ENCODE results near the gene CORO7.

Gene CORO7

DNA sequence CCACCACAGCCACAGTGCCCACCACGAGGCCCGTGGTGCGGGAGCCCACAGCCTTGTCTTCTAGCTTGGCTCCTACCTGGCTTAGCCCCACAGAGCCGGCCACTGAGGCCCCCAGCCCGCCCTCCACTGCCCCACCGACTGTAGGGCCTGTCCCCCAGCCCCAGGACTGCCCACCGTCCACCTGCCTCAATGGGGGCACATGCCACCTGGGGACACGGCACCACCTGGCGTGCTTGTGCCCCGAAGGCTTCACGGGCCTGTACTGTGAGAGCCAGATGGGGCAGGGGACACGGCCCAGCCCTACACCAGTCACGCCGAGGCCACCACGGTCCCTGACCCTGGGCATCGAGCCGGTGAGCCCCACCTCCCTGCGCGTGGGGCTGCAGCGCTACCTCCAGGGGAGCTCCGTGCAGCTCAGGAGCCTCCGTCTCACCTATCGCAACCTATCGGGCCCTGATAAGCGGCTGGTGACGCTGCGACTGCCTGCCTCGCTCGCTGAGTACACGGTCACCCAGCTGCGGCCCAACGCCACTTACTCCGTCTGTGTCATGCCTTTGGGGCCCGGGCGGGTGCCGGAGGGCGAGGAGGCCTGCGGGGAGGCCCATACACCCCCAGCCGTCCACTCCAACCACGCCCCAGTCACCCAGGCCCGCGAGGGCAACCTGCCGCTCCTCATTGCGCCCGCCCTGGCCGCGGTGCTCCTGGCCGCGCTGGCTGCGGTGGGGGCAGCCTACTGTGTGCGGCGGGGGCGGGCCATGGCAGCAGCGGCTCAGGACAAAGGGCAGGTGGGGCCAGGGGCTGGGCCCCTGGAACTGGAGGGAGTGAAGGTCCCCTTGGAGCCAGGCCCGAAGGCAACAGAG lies 34.2 kb downstream of the CORO7 start:
- no peak for DNase-seq

DNA sequence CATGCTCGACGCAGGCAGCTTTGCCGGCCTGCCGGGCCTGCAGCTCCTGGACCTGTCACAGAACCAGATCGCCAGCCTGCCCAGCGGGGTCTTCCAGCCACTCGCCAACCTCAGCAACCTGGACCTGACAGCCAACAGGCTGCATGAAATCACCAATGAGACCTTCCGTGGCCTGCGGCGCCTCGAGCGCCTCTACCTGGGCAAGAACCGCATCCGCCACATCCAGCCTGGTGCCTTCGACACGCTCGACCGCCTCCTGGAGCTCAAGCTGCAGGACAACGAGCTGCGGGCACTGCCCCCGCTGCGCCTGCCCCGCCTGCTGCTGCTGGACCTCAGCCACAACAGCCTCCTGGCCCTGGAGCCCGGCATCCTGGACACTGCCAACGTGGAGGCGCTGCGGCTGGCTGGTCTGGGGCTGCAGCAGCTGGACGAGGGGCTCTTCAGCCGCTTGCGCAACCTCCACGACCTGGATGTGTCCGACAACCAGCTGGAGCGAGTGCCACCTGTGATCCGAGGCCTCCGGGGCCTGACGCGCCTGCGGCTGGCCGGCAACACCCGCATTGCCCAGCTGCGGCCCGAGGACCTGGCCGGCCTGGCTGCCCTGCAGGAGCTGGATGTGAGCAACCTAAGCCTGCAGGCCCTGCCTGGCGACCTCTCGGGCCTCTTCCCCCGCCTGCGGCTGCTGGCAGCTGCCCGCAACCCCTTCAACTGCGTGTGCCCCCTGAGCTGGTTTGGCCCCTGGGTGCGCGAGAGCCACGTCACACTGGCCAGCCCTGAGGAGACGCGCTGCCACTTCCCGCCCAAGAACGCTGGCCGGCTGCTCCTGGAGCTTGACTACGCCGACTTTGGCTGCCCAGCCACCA lies 35.1 kb downstream of the CORO7 start:
- no peak for DNase-seq

DNA sequence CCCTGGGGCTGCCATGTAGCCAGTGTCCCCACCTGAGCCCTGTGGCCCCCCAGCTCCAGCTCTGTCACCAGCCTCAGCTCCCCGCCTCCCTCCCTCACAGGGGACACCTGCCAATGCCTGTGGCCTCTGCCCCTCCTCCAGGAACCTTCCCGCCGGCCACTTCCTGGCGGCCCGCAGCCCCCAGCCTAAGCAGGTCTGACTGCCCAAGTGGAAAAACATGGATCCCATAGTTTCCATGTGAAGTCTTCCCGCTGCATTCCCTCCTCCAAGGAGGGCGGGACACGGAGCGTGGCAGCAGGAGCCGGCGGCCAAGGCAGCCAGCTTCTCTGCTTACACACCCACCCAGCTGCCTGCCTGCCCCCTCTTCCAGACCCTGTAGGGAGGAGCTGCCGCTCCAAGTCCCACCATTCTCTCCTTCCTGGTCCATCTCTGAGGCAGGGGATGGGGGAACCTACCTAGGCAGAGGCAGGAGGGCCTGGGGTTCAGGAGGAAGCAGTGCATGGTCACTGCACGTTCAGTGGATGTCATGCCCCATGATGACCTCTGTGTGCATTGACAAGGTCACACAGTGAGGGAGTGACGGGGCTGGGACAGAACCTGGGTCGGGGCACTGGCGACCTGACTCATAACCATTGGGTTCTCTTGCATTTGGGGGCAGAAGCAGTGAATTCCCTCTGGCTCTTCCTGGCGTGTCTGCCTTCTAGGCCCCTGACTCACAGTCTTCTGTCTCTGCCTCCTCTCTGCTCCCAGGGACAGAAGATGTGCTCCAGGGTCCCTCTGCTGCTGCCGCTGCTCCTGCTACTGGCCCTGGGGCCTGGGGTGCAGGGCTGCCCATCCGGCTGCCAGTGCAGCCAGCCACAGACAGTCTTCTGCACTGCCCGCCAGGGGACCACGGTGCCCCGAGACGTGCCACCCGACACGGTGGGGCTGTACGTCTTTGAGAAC lies 36.0 kb downstream of the CORO7 start:
- DNase-seq: no peak

DNA sequence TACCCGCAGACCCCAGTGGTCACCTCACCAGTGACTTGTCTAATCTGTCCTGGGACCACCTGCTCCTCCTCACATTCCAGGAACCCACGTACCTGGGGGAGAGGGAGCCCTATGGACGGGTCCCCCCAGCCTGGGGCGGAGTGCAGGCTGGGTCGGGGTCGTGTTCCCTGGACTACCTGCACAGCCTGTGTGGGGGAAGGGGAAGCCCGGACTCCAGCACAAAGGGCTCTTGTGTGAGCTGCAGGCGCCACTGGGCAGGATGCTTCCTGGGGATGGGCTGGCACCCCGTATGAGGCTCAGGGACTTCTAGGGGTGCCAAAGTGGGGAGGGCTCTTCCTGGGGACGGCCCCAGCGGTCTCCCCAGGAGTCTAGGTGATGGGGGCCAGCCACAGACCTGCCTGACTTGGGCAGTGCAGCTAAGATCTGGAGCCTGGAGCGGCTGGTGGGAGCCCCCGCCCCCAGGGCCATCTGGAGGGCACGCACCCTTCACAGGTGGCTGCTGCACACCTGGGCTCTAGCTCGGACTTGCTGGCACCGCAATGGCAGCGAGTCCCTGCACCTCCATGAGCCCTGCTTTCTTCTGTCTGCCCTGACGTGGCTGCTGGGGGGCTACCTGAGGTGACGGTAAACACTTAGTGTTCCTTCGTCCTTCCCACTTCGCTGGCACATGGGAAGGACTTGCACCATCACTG lies 37.3 kb downstream of the CORO7 start:
- no peak for DNase-seq

DNA sequence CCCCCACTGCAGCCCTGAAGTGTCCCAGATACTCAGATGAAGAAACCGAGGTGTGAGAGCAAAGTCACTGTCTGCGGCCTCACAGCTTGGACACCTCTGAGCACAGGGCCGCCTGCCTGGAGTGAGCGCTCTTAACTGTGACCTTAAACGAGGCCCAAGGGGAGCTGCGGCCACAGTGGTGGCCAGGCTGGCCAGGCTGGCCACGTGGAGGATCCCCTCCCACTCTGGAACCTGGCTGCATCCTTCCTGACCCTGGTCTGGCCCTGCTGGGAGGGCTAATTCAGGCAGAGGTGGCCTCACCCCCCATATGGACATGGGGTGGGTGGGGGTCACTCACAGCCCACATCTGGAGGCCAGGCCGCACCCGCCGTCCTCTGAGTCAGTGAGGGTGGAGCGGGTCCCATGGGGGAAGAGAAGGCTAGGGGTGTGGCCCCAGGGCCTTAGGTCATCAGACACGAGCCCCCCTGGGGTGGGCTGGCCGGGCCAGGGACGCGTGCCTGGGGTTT lies 38.2 kb downstream of the CORO7 start:
- no peak for DNase-seq

DNA sequence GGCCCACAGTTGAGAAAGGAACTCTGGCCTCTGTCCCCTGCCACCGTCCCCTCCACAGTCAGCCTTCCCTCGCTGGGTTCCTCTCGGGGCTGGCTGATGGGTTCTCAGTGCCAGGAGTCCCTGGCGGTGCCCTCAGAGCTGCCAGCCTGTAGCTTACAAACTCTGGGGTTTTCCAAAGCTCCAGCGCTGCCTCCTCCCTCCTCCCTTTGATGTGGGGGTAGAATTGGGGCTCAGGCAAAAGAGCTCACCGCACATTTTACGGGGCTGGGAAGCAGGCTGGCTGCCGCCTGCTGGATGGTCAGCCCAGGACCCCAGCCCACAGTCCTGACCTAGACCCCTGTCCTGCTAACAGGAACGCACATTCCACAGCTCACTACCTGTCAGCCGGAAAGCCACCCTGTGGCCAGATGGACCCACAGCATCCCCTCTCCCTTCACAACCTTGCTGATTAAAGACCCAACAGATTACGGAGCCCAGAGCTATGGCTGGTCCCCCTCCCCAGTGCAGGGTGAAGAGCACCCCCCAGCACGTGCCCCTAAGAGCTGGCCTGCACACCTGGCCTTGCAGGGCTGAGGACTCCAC lies 38.7 kb downstream of the CORO7 start:
- no peak for DNase-seq

DNA sequence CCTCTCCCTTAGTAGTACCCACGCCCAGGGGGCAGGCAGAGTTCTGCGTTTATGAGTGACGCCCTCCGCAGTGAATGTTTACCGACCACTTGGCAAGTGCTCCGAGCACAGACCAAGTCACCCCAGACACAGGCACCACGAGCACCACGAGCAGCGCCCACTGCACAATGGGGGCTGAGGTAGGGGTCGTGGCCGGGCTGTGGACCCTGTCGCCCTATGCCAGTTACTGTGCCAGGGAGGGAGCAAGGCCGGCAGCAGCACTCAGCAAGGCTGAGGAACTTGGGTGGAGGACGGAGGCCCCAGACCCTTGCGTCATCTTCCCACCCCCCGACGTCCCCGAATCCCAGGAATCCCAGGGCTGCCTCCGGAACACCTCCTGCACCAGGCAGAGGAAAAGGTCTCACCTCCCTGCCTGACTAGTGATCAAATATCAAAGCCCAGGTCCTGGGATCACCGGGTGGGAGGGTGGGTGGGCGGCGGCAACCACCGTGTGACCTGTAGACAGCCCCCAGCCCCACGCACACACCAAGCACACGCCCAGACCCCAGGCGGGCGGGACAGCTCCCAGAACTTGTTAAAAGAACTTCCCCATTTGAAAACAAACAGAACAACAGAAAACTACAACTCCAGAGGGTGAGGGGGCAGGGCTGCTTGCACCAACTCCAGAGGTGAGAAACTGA lies 39.4 kb downstream of the CORO7 start:
- DNase-seq: no peak

DNA sequence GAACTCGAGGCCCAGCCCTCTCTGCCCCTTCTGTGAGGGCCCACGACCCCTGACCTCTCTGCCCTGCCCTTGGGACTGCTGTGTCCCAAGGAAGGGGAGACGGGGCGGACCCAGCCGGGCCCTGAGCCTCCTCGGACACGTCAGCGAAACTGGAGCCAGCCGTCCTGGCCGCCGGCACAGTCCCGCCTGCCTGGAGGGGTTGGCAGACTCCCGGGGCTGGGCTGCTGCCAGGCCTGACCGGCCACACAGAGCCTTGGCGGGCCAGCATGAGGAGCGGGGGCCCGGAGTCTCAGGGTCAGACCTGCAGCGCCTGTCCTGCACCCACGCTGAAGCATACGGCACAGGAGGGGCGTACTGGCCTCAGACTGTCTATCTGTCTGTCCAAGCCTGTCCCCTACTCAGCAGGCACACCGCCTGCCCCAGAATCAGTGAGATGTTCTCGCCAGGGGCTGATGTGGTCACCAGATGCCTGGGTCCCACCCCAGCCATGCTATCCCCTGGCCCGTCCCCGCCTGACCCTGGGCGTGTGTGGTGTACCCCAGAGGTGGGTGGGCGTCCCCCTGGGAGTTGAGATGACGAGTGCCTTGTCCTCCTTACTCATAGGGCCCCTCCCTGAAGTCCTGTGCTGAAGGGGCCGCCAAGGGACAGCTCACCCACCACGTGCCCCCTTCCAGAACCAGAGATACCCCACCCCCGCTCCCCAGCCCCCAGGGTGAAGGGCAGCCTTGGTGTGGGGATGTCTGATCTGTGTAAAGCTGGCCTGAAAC lies 40.1 kb downstream of the CORO7 start:
- DNase-seq: no peak

DNA sequence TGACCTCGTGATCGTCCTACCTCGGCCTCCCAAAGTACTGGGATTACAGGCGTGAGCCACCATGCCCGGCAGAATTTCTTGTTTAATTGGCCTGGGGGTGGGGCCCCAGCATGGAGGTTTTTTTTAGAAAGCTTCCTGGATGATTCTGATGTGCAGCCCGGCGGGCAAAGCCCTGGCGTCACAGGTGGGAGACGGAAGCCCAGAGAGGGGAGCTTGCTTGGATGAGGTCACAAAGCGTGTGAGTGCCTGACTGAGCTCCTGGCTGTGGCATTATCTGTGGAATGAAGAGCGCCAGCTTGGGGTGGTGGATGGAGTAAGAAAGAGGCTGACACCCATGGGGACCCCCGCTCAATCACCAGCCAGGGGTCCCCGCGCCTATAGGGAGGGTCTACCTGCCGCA lies 40.7 kb downstream of the CORO7 start:
- no peak for DNase-seq

DNA sequence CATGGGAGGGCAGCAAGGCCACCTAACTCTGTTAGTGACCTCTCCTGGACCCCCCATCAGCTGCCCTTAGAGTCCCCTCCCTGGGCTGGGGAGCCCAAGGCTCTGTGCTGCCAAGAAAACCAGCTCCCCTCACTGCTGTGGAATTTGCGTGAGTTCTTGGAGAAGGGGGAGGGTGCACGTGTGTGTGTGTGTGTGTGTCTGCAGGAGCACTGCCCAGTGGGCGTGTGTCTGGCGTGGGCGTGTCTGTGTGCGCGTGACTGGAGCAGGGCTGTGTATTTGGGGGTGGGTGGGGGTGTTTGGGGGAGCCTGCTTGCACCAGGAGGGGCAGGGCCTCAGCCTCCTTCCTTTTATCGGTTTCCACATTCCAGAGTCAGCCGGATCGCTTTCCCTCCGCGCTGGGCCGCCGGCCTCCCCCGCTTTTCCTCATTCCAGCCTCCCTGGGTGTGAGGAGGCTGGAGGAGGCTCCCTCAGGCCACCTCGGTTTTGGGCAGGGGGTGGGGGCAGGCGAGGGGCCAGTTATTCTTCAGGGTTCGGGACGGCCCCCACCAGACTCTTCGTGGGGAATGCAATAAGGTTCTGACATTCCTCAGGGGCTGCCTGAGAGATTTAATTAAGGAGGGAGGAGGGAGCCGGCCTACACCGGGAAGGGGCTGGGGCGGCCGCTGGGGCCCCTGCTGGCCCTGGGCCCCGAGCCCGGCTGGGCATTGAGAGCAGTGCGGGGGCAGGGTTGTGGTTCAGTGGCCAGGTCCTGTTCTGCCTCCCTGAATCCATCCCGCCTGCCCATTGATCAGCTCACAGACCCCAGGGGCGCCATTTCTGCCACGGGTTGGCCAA lies 42.3 kb downstream of the CORO7 start:
- DNase-seq: no peak

DNA sequence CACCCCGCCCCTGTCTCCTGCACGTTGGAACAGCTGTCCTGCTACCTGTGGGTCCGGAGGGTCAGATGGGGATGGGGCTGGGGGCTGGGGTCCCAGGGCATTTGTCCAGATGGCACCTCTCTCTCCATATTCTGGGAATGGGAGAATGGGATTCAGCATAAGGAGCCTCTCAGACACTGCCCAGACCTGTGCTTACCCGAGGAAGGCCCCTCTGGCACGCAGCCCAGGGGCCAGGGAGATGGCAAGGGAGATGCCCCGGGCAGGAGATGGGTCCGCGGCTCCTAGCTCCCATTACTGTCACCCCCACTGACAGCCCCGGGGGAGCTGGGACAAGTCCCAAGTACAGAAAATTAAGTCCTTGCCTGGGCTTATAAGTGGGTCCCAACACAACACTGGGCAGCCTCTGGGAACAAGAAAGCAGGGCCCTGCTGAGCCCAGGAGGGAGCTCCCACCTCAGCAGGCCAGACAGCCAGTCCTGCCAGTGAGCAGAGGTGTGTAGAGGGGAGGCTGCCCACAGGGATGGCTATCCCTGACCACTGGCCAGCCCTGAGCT lies 43.0 kb downstream of the CORO7 start:
- DNase-seq: no peak

DNA sequence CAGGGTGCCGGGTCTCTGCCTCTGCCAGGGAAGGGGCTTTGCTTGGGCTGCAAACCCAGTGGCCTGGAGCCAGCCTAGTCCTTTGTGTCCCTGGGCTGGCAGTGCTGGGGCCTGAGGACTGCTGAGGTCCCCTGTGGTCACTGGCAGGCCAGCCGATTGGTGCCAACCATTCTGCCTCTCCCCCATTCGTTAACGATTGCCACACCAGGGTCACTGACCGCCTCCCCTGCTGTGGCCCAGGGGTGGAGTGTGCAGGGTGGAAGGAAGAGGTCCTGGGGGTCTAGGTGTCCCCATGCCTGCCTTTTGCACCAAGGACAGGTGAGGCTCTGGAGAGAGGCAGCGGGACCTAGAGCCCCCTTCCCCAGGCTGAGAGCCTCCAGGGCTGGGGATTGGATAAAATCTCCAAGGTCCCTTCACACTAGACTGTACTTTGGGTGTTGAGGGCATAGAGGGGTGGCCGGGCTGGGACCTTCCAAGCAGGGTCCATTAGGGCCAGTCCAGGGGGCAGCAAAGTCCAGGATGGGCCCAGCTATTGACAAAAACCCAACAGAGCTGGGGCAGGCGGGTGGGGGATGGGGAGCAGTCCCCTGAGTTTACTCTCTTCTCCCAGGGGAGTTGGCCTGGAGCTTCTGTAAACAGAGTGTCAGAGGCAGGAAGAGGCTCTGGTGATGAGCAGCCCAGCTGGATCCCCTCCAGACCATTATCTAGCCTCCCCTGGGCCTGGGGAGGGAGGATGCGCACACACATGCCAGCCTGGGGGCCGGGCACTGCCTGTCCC lies 43.6 kb downstream of the CORO7 start:
- DNase-seq: no peak

DNA sequence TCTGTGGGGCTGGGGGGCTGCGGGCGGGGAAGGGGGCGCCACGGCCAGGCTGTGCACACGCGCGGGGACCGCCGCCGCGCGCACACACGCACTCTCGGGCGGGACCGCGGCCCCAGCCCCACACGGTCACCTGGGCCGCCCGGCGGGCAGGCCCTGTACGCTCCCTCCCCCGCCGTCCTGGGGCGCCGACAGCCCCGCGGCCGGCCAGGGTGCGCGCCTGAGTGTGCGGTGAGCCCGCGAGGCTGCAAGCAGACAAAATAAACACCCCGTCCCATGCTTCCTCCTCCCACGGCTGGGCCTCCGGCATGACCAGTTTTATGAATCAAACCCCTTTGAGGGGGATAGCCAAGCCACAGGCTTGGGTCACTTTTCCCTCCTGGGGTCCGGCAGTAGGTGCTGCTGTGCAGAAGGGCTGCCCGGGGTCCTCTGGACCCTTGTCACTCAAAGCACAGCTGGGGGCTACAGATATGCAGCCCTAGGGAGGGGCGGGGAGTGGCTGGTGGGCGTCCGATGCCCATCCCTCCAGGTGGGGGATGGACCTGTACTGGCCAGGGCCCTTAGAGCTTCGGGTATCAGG lies 44.3 kb downstream of the CORO7 start:
- no peak for DNase-seq

DNA sequence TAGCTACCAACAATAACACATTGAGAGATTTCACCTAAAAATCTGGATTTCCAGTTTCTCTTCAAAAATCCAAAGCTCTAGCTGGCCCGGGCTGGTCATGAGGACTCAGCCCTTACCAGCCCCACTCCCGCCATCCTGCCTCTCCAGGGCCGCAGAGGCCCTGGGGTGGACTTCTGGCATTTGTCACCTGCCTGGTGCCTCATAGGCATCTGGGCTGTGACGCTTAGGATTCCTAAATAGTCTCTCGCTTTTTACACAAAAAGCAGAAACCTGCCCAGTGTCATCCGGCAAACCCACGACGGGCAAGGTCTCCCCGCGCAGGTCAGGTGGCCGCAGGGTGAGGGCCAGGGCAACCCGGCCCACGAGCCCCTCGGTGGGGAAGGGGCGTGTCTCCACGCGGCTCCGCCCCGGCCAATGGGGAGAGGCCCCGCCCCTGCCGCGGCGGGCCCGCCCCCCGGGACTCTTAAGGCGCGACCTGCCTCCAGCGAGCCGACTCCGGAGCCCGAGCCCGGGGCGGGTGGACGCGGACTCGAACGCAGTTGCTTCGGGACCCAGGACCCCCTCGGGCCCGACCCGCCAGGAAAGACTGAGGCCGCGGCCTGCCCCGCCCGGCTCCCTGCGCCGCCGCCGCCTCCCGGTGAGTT lies 44.9 kb downstream of the CORO7 start, which contains the start of gene VASN:
TSS of gene VASN (plus strand) at position 492 of the 644 bp plus-strand sequence. CDS start 9,030 bp downstream, outside the sequence.
- DNase-seq: peak; percentile 46

DNA sequence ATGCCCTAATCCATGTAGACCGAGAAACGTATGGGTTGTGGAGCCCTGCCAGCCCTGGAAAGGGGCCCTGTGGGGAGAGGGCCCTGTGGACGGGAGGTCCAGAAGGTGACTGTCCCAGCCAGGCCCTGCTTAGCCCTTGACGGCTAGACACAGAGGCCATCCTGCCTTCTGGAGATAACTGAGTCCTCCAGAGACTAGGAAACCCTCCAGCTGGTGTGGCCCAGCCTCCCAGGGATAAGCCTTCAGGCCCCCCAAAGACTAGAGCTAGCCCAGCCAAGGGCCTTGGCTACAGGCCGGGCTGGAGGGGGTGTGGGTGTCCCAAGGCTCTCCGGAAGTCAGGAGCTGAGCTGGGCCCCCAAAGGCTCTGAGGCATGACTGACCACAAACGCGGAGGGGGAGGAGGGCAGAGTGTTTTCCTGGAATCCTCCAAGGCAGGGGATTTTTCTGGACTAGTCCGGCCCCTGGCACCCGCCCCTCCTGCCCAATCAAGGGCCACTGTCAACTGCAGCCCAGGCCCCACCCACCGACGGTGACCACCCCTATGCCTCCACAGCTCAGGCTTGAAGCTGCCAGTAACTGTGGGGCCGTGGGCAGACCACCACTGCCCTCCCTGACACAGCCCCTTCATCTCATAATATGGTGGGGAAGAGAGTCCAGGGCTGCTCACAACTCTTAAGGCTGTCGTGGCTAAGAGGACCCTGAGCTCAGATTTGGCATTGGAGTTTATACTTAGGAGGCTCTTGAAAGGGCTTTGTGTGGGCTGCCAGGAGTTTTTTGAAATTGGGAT lies 45.6 kb downstream of the CORO7 start:
- no peak for DNase-seq

DNA sequence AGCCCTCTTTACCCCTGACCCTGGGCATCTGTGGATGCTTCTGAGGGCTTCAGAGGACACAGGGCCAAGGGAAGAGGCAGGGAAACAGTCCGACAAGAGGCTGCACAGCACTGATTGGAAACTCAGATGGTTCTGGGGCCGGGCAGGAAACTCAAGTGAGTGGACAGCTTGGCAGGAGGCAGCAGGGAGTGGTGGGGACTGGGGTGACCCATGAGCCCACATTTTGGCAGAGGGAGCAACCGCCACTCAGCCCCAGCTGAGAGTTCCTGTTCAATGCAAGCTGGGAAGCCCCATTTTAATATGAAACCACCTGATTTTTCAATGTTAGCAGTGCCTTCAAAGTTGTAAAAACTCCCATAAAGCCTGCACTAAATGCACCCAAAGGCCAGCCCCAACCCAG lies 46.2 kb downstream of the CORO7 start:
- no peak for DNase-seq
